ENCODE measurements around the gene CPO.
A peak's percentile ranks its signal among the peaks of the same experiment; 100 is the strongest.

CPO gene

DNA sequence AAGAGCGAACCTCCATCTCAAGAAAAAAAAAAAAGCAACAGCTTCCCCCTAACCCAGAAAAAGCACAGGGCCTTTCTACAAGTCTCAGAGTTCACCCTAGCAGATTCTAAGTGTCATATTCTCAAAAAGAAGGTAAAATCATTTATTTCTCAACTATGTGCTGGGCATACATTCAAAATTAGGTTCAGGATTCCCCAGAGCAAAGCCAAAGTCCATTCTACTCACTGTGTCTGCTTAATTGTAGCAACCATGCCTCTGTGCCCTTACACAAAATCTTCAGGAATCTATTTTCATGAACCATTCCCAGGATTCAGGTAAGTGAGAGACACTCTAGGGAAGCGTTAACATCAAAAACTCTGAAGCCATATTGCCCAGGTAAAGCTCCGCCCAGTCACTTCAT is 40.0 kb downstream of the CPO start:
- Histone ChIP-seq H3K4me1 (ENCODE audit: insufficient read depth, low read length) (peaks cover 29% of the 10 kb centered on the region), H3K9me3 (ENCODE audit: low read length) (no peaks in the 10 kb centered on the region), H3K9ac (ENCODE audit: low read length) (no peak overlapping the region), H3K4me3 (ENCODE audit: low read depth in 1 of 2, low read length in 2 of 2) (no peak overlapping the region), H3K27ac (ENCODE audit: low read depth, low read length) (no peak overlapping the region), H3K36me3 (ENCODE audit: insufficient read depth, low read length) (no peaks in the 10 kb centered on the region), H3K27me3 (ENCODE audit: control insufficient read depth in 1 of 2, insufficient read depth in 2 of 2, low read length in 2 of 2) (no peaks in the 10 kb centered on the region)

DNA sequence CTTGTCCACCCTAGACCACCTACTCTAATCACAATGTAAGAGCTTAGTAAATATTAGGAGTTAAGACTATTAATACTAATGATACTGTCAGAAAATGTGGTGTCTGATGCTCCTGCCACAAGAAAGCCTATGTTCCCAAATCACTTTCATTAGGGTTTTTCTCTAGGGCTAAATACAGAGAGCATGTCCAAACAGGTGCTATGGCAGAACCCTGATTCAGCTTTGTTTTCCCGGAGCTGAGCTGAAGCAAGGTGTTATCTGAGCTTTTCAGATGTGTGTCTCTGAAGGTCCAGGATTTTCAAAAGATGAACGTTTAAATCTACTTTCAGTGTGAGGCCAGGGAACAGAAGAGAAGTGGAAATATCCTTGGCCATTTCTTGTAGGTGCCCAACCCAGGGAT is 40.6 kb downstream of the CPO start:
- Histone ChIP-seq H3K36me3 (ENCODE audit: insufficient read depth, low read length) (no peaks in the 10 kb centered on the region), H3K4me1 (ENCODE audit: insufficient read depth, low read length) (peaks cover 29% of the 10 kb centered on the region), H3K4me3 (ENCODE audit: low read depth in 1 of 2, low read length in 2 of 2) (no peak overlapping the region), H3K9me3 (ENCODE audit: low read length) (no peaks in the 10 kb centered on the region), H3K27ac (ENCODE audit: low read depth, low read length) (no peak overlapping the region), H3K27me3 (ENCODE audit: control insufficient read depth in 1 of 2, insufficient read depth in 2 of 2, low read length in 2 of 2) (no peaks in the 10 kb centered on the region), H3K9ac (ENCODE audit: low read length) (no peak overlapping the region)

- no peaks in the 10 kb centered on the region for H3K36me3 ChIP-seq (ENCODE audit: insufficient read depth, low read length)
- H3K27me3 ChIP-seq (ENCODE audit: control insufficient read depth in 1 of 2, insufficient read depth in 2 of 2, low read length in 2 of 2), result no peaks in the 10 kb centered on the region
- H3K4me1 ChIP-seq (ENCODE audit: insufficient read depth, low read length), result peaks cover 29% of the 10 kb centered on the region
- no peak overlapping the region for H3K4me3 ChIP-seq (ENCODE audit: low read depth in 1 of 2, low read length in 2 of 2)
- H3K27ac ChIP-seq (ENCODE audit: low read depth, low read length), result no peak overlapping the region
- no peaks in the 10 kb centered on the region for H3K9me3 ChIP-seq (ENCODE audit: low read length)
- H3K9ac ChIP-seq (ENCODE audit: low read length), result no peak overlapping the region
Measured at GRCh38 chr2:206980413-206980812, 41.1 kb downstream of the CPO start.

DNA sequence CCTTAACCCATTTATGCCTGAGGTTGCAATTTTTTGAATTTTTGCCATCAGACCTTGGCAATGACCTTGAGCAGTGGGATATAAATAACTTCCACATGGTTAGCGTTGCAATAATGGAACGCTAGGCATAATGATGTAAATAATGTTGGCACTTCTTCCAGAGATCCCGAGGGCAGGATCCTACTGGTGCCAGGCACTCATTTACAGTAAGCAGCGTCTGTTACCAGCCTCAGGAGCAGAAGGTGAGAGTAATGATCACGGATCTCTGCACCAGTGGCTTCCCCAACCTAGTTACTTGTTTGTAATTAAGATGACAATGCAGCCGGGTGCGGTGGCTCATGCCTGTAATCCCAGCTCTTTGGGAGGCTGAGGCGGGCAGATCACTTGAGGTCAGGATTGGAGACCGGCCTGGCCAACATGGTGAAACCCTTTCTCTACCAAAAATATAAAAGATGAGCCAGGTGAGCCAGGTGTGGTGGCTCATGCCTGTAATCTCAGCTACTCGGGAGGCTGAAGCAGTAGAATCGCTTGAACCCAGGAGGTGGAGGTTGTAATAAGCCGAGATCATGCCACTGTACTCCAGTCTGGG is 41.9 kb downstream of the CPO start:
- Histone ChIP-seq H3K9ac (ENCODE audit: low read length) (no peak overlapping the region), H3K4me3 (ENCODE audit: low read depth in 1 of 2, low read length in 2 of 2) (no peak overlapping the region), H3K9me3 (ENCODE audit: low read length) (no peaks in the 10 kb centered on the region), H3K4me1 (ENCODE audit: insufficient read depth, low read length) (peaks cover 29% of the 10 kb centered on the region), H3K27me3 (ENCODE audit: control insufficient read depth in 1 of 2, insufficient read depth in 2 of 2, low read length in 2 of 2) (no peaks in the 10 kb centered on the region), H3K27ac (ENCODE audit: low read depth, low read length) (peak overlapping the region; percentile 7), H3K36me3 (ENCODE audit: insufficient read depth, low read length) (no peaks in the 10 kb centered on the region)

- H3K4me3 ChIP-seq (ENCODE audit: low read depth in 1 of 2, low read length in 2 of 2), result peak overlapping the region in 1 of 2 donors; percentile 7
- H3K9me3 ChIP-seq (ENCODE audit: low read length), result no peaks in the 10 kb centered on the region
- no peaks in the 10 kb centered on the region for H3K36me3 ChIP-seq (ENCODE audit: insufficient read depth, low read length)
- H3K4me1 ChIP-seq (ENCODE audit: insufficient read depth, low read length), result peaks cover 29% of the 10 kb centered on the region
- no peak overlapping the region for H3K9ac ChIP-seq (ENCODE audit: low read length)
- H3K27ac ChIP-seq (ENCODE audit: low read depth, low read length), result peak overlapping the region; percentile 7
- H3K27me3 ChIP-seq (ENCODE audit: control insufficient read depth in 1 of 2, insufficient read depth in 2 of 2, low read length in 2 of 2), result no peaks in the 10 kb centered on the region
Measured at GRCh38 chr2:206981739-206982340, 42.5 kb downstream of the CPO start.

- Histone ChIP-seq H3K4me3 (ENCODE audit: low read depth in 1 of 2, low read length in 2 of 2) (peak overlapping the region in 1 of 2 donors; percentile 7), H3K36me3 (ENCODE audit: insufficient read depth, low read length) (no peaks in the 10 kb centered on the region), H3K4me1 (ENCODE audit: insufficient read depth, low read length) (peaks cover 29% of the 10 kb centered on the region), H3K9ac (ENCODE audit: low read length) (no peak overlapping the region), H3K27ac (ENCODE audit: low read depth, low read length) (no peak overlapping the region), H3K27me3 (ENCODE audit: control insufficient read depth in 1 of 2, insufficient read depth in 2 of 2, low read length in 2 of 2) (no peaks in the 10 kb centered on the region), H3K9me3 (ENCODE audit: low read length) (no peaks in the 10 kb centered on the region)
Measured at GRCh38 chr2:206982360-206982955, 43.1 kb downstream of the CPO start.

DNA sequence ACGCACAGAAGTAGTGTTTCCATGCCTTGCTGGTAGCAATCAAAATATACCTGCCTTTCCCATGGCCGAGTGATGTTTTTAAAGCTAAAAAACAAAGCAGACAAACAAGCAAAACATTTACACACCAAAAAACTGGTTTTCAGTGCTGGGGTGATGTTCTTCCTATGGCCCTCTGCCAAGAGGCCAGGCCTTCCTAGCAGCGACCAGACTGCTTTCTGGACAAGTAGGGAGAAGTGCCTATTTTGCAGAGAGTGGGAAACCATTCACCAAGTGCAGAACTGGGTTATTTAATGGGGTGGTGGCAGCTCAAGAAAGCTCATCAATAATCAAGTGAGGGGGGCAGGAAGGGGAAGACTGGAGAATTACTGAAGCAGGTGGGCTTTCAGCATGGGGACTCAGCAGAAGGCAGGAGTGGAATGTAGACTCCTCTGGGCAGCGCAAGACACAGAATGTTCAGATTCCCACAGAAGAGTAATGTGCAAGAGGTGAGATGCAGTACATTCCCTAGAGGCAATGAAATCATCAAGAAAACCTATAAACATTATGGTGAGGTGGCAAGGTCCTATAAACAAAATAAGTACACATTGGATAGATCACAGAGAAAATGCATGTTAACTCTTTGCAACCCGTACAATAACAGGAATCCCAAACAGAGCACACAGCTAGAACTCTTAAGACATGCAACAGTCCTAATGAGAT is 44.0 kb downstream of the CPO start:
- no peak overlapping the region for H3K27ac ChIP-seq (ENCODE audit: low read depth, low read length)
- no peaks in the 10 kb centered on the region for H3K36me3 ChIP-seq (ENCODE audit: insufficient read depth, low read length)
- no peaks in the 10 kb centered on the region for H3K27me3 ChIP-seq (ENCODE audit: control insufficient read depth in 1 of 2, insufficient read depth in 2 of 2, low read length in 2 of 2)
- no peak overlapping the region for H3K4me3 ChIP-seq (ENCODE audit: low read depth in 1 of 2, low read length in 2 of 2)
- peaks cover 29% of the 10 kb centered on the region for H3K4me1 ChIP-seq (ENCODE audit: insufficient read depth, low read length)
- no peak overlapping the region for H3K9ac ChIP-seq (ENCODE audit: low read length)
- H3K9me3 ChIP-seq (ENCODE audit: low read length), result no peaks in the 10 kb centered on the region

GRCh38 chr2:206984206-206984605 is 44.9 kb downstream of the CPO start:
- Histone ChIP-seq H3K9ac (ENCODE audit: low read length) (no peak overlapping the region), H3K4me3 (ENCODE audit: low read depth in 1 of 2, low read length in 2 of 2) (no peak overlapping the region), H3K9me3 (ENCODE audit: low read length) (no peaks in the 10 kb centered on the region), H3K27me3 (ENCODE audit: control insufficient read depth in 1 of 2, insufficient read depth in 2 of 2, low read length in 2 of 2) (no peaks in the 10 kb centered on the region), H3K4me1 (ENCODE audit: insufficient read depth, low read length) (peaks cover 29% of the 10 kb centered on the region), H3K27ac (ENCODE audit: low read depth, low read length) (no peak overlapping the region), H3K36me3 (ENCODE audit: insufficient read depth, low read length) (no peaks in the 10 kb centered on the region)

GRCh38 chr2:206986943-206987342 is 47.6 kb downstream of the CPO start:
- no peak overlapping the region for H3K9ac ChIP-seq (ENCODE audit: low read length)
- no peaks in the 10 kb centered on the region for H3K9me3 ChIP-seq (ENCODE audit: low read length)
- H3K4me1 ChIP-seq (ENCODE audit: insufficient read depth, low read length), result peaks cover 18% of the 10 kb centered on the region
- no peak overlapping the region for H3K4me3 ChIP-seq (ENCODE audit: low read depth in 1 of 2, low read length in 2 of 2)
- no peaks in the 10 kb centered on the region for H3K36me3 ChIP-seq (ENCODE audit: insufficient read depth, low read length)
- no peak overlapping the region for H3K27ac ChIP-seq (ENCODE audit: low read depth, low read length)
- no peaks in the 10 kb centered on the region for H3K27me3 ChIP-seq (ENCODE audit: control insufficient read depth in 1 of 2, insufficient read depth in 2 of 2, low read length in 2 of 2)

DNA sequence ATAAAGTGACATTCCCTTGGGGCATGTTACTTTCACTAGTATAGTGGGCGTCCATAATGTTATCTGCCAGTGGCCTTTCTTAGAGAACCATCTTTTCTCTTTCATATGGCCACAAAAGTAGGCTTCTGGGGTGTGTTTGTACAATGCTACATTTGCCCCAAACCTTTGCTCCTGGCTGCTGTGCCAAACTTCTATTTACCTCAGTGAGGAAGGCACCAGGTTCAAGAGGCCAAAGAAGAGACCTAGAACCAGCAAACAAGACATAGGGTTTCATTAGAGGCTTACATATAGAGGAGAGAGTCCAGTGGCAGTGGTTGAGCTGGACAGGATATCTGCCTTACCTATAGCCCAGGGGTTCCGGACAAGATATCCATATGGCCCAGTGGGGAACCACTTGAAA is 48.5 kb downstream of the CPO start:
- no peaks in the 10 kb centered on the region for H3K9me3 ChIP-seq (ENCODE audit: low read length)
- no peak overlapping the region for H3K4me3 ChIP-seq (ENCODE audit: low read depth in 1 of 2, low read length in 2 of 2)
- no peak overlapping the region for H3K9ac ChIP-seq (ENCODE audit: low read length)
- H3K4me1 ChIP-seq (ENCODE audit: insufficient read depth, low read length), result peaks cover 10% of the 10 kb centered on the region
- H3K27me3 ChIP-seq (ENCODE audit: control insufficient read depth in 1 of 2, insufficient read depth in 2 of 2, low read length in 2 of 2), result no peaks in the 10 kb centered on the region
- no peak overlapping the region for H3K27ac ChIP-seq (ENCODE audit: low read depth, low read length)
- no peaks in the 10 kb centered on the region for H3K36me3 ChIP-seq (ENCODE audit: insufficient read depth, low read length)

DNA sequence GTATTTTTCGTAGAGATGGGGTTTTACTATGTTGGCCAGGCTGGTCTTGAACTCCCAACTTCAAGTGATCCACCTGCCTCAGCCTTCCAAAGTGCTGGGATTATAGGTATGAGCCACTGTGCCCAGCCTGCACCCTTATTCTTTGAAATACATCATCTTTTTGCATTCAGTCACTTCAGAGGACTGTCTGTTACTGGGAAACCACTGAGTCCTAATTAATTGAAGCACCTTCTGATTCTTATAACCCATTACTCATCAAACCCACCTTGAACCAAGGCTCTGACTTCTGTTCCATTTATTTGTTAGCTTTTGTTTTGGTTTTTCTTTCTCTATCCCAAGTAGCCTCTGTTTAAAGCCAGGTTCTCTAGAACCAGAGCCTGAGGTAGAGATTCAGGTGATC is 49.6 kb downstream of the CPO start:
- Histone ChIP-seq H3K9me3 (ENCODE audit: low read length) (no peaks in the 10 kb centered on the region), H3K4me1 (ENCODE audit: insufficient read depth, low read length) (no peaks in the 10 kb centered on the region), H3K9ac (ENCODE audit: low read length) (no peak overlapping the region), H3K27me3 (ENCODE audit: control insufficient read depth in 1 of 2, insufficient read depth in 2 of 2, low read length in 2 of 2) (no peaks in the 10 kb centered on the region), H3K4me3 (ENCODE audit: low read depth in 1 of 2, low read length in 2 of 2) (no peak overlapping the region), H3K36me3 (ENCODE audit: insufficient read depth, low read length) (no peaks in the 10 kb centered on the region), H3K27ac (ENCODE audit: low read depth, low read length) (no peak overlapping the region)
